Inflammatory macrophage treated with lipopolysaccharide for 1 hour (primary cell): ENCODE measurements around the gene SYN1.

Experiments
- DNase-seq, 2 donors: peaks; one replicate each; pipeline ENCODE4 v3.0.0-alpha.2; 2020 to 2022

Gene SYN1

DNA sequence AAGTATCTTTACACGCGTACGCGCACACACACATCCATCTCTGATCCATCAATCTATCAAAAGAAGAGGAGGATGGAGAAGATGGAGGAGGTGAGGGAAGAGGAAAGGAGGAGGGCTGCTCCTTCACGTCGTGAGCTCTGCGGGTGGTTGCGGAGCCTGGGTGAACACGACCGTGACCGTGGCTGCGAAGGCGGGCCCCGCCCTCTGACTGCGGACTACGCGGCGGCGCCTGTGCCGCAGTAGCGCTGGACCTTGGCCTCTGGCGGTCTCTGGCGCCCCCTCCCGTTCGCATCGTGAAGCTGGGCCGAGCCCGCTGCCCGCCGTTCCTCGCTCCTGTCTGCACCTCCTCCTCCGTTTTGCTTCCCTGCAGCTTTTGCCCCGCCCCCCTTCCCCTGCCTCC, 96.4 kb downstream of the SYN1 start:
- peak; percentile 47 to 82 for DNase-seq
